ENCODE data around the gene SLC22A17. TPM values are rescaled to one million over a fixed set of nuclear protein-coding genes. Genes with fewer than 3 reads are reported as not detected.

The SLC22A17 gene
- total RNA-seq, 2 experiments from 2014 or later, result 3.0 to 3.4 TPM

GRCh38 chr14:23320584-23321571, 31.8 kb downstream of the SLC22A17 start, which contains the start of gene PABPN1:
PABPN1 (plus strand) TSS chr14:23321457; CDS start chr14:23321470, 13 bp downstream.
- Mint-ChIP-seq H3K36me3 (ENCODE audit: low read depth) (peaks cover 35% of the 10 kb centered on the region), H3K27me3 (no peaks in the 10 kb centered on the region), H3K27ac (peak within 1 kb of the TSS; percentile 98), H3K9me3 (peaks cover 4% of the 10 kb centered on the region), H3K4me1 (peaks cover 34% of the 10 kb centered on the region), H3K4me3 (peak within 1 kb of the TSS; percentile 93)
- ChIA-PET POLR2A (interaction anchor here (0.6 to 1.9 kb wide), 10 partner anchors 10 to 500 kb away, joined by 3 to 8 read pairs (median 3); partner anchors contain the start of genes ACIN1, C14orf119 and PPP1R3E), CTCF (interaction anchor here (0.5 to 4.5 kb wide), 16 partner anchors 10 to 335 kb away, joined by 3 to 59 read pairs (median 4); partner anchors contain the start of genes BCL2L2, CDH24 and PPP1R3E)
- DNase-seq, result peak; percentile 99

GRCh38 chr14:23319746-23320583, 32.7 kb downstream of the SLC22A17 start:
- CTCF ChIA-PET, result interaction anchor here (0.5 to 4.5 kb wide), 11 partner anchors 9 to 334 kb away, joined by 3 to 59 read pairs (median 4); partner anchors contain the start of genes BCL2L2, CDH24 and PPP1R3E
- H3K27ac Mint-ChIP-seq, result peak overlapping the region; percentile 98
- no peak for DNase-seq
- peak overlapping the region; percentile 82 for H3K4me3 Mint-ChIP-seq
- H3K9me3 Mint-ChIP-seq, result peaks cover 4% of the 10 kb centered on the region
- H3K27me3 Mint-ChIP-seq, result no peaks in the 10 kb centered on the region
- POLR2A ChIA-PET, result interaction anchor here (0.6 to 1.3 kb wide), 4 partner anchors 9 to 499 kb away, joined by 3 to 8 read pairs (median 3); partner anchors contain the start of gene PPP1R3E
- H3K4me1 Mint-ChIP-seq, result peaks cover 34% of the 10 kb centered on the region
- H3K36me3 Mint-ChIP-seq (ENCODE audit: low read depth), result peaks cover 29% of the 10 kb centered on the region

GRCh38 chr14:23316300-23316699, 36.4 kb downstream of the SLC22A17 start:
- ChIA-PET POLR2A (interaction anchor here (0.7 kb wide), 1 partner anchor 8 kb away, joined by 3 read pairs; no protein-coding TSS in a partner anchor), CTCF (interaction anchor here (0.6 to 1.5 kb wide), 2 partner anchors 14 to 232 kb away, joined by 3 to 4 read pairs; partner anchors contain the start of gene PPP1R3E)
- no peak for DNase-seq
- H3K4me1 Mint-ChIP-seq, result peaks cover 13% of the 10 kb centered on the region
- H3K36me3 Mint-ChIP-seq (ENCODE audit: low read depth), result peaks cover 8% of the 10 kb centered on the region
- peaks cover 4% of the 10 kb centered on the region for H3K9me3 Mint-ChIP-seq
- no peak overlapping the region for H3K4me3 Mint-ChIP-seq
- no peak overlapping the region for H3K27ac Mint-ChIP-seq
- H3K27me3 Mint-ChIP-seq, result no peaks in the 10 kb centered on the region

- ChIA-PET POLR2A (interaction anchor here (0.6 to 0.7 kb wide), 2 partner anchors 10 to 614 kb away, joined by 3 read pairs; no protein-coding TSS in a partner anchor), CTCF (interaction anchor here (1.0 to 2.0 kb wide), 4 partner anchors 9 to 12 kb away, joined by 3 to 8 read pairs (median 4); partner anchors contain the start of genes PABPN1 and PPP1R3E)
- no peaks in the 10 kb centered on the region for H3K9me3 Mint-ChIP-seq
- H3K36me3 Mint-ChIP-seq (ENCODE audit: low read depth), result no peaks in the 10 kb centered on the region
- peaks cover 13% of the 10 kb centered on the region for H3K4me1 Mint-ChIP-seq
- DNase-seq, result no peak
- peaks cover 11% of the 10 kb centered on the region for H3K27me3 Mint-ChIP-seq
- H3K4me3 Mint-ChIP-seq, result no peak overlapping the region
- H3K27ac Mint-ChIP-seq, result no peak overlapping the region
Measured at GRCh38 chr14:23310546-23310945, 42.1 kb downstream of the SLC22A17 start.

- ChIA-PET POLR2A (interaction anchor here (0.6 kb wide), 1 partner anchor 8 kb away, joined by 3 read pairs; no protein-coding TSS in a partner anchor), CTCF (interaction anchor here (1.1 kb wide), 1 partner anchor 12 kb away, joined by 6 read pairs; no protein-coding TSS in a partner anchor)
- peak overlapping the region; percentile 38 for H3K27ac Mint-ChIP-seq
- no peak overlapping the region for H3K4me3 Mint-ChIP-seq
- H3K27me3 Mint-ChIP-seq, result peaks cover 17% of the 10 kb centered on the region
- peaks cover 13% of the 10 kb centered on the region for H3K4me1 Mint-ChIP-seq
- H3K9me3 Mint-ChIP-seq, result no peaks in the 10 kb centered on the region
- DNase-seq, result no peak
- no peaks in the 10 kb centered on the region for H3K36me3 Mint-ChIP-seq (ENCODE audit: low read depth)
Measured at GRCh38 chr14:23308721-23309445, 43.8 kb downstream of the SLC22A17 start.

GRCh38 chr14:23307687-23308644, 44.7 kb downstream of the SLC22A17 start:
- no peak overlapping the region for H3K4me3 Mint-ChIP-seq
- H3K9me3 Mint-ChIP-seq, result no peaks in the 10 kb centered on the region
- no peaks in the 10 kb centered on the region for H3K36me3 Mint-ChIP-seq (ENCODE audit: low read depth)
- H3K27ac Mint-ChIP-seq, result no peak overlapping the region
- ChIA-PET POLR2A (interaction anchor here (0.6 to 1.4 kb wide), 3 partner anchors 8 to 14 kb away, joined by 3 to 5 read pairs (median 5); partner anchors contain the start of gene PABPN1), CTCF (interaction anchor here (0.7 to 1.3 kb wide), 5 partner anchors 10 to 105 kb away, joined by 3 to 6 read pairs (median 3); partner anchors contain the start of gene PABPN1)
- peaks cover 18% of the 10 kb centered on the region for H3K27me3 Mint-ChIP-seq
- peaks cover 20% of the 10 kb centered on the region for H3K4me1 Mint-ChIP-seq
- no peak for DNase-seq

GRCh38 chr14:23307146-23307530, 45.5 kb downstream of the SLC22A17 start:
- Mint-ChIP-seq H3K4me3 (peak overlapping the region; percentile 40), H3K27me3 (peaks cover 18% of the 10 kb centered on the region), H3K27ac (no peak overlapping the region), H3K36me3 (ENCODE audit: low read depth) (no peaks in the 10 kb centered on the region), H3K4me1 (peaks cover 24% of the 10 kb centered on the region), H3K9me3 (no peaks in the 10 kb centered on the region)
- ChIA-PET CTCF (interaction anchor here (1.0 to 2.1 kb wide), 4 partner anchors 11 to 27 kb away, joined by 3 to 5 read pairs (median 4); partner anchors contain the start of genes HOMEZ and PABPN1), POLR2A (interaction anchor here (1.0 to 1.4 kb wide), 2 partner anchors 14 to 15 kb away, joined by 5 read pairs; partner anchors contain the start of gene PABPN1)
- DNase-seq, result no peak

GRCh38 chr14:23306412-23307145, 46.1 kb downstream of the SLC22A17 start, which contains the start of gene BCL2L2:
BCL2L2 (plus strand) TSS chr14:23306833; CDS start chr14:23307768, 935 bp downstream.
- Mint-ChIP-seq H3K4me1 (peaks cover 24% of the 10 kb centered on the region), H3K9me3 (no peaks in the 10 kb centered on the region), H3K4me3 (peak within 1 kb of the TSS; percentile 40), H3K27me3 (peaks cover 18% of the 10 kb centered on the region), H3K27ac (peak within 1 kb of the TSS; percentile 60), H3K36me3 (ENCODE audit: low read depth) (no peaks in the 10 kb centered on the region)
- DNase-seq, result peak; percentile 16
- CTCF ChIA-PET, result interaction anchor here (1.0 to 6.6 kb wide), 4 partner anchors 12 to 26 kb away, joined by 3 to 59 read pairs (median 4); partner anchors contain the start of genes HOMEZ and PABPN1
- POLR2A ChIA-PET, result interaction anchor here (0.7 to 1.4 kb wide), 2 partner anchors 14 to 15 kb away, joined by 3 to 5 read pairs; partner anchors contain the start of gene PABPN1

GRCh38 chr14:23302290-23303225, 50.1 kb downstream of the SLC22A17 start, which contains the start of gene PPP1R3E:
PPP1R3E (minus strand) TSS chr14:23302859; CDS start chr14:23302576, 283 bp downstream.
- Mint-ChIP-seq H3K9me3 (no peaks in the 10 kb centered on the region), H3K4me3 (peak within 1 kb of the TSS; percentile 94), H3K27ac (peak within 1 kb of the TSS; percentile 99), H3K4me1 (peaks cover 36% of the 10 kb centered on the region), H3K36me3 (ENCODE audit: low read depth) (peaks cover 9% of the 10 kb centered on the region), H3K27me3 (peaks cover 17% of the 10 kb centered on the region)
- POLR2A ChIA-PET, result interaction anchor here (0.6 to 1.0 kb wide), 4 partner anchors 9 to 1001 kb away, joined by 3 to 8 read pairs (median 4); no protein-coding TSS in a partner anchor
- CTCF ChIA-PET, result interaction anchor here (0.5 to 6.6 kb wide), 9 partner anchors 8 to 189 kb away, joined by 3 to 59 read pairs (median 4); partner anchors contain the start of genes HOMEZ and PABPN1
- DNase-seq, result peak; percentile 90

Data from activated CD4-positive, alpha-beta T cell treated with anti-CD3 and anti-CD28 coated beads, Interleukin-2, amount 10 ng/mL, durations not matched to agents 7 days and 5 days (primary cell).